Activated CD4-positive, alpha-beta T cell treated with anti-CD3 and anti-CD28 coated beads, Interleukin-2, amount 10 ng/mL, durations not matched to agents 7 days and 5 days (primary cell): ENCODE results near the gene AKAP9. TPM values are rescaled to one million over a fixed set of nuclear protein-coding genes. Genes with fewer than 3 reads are reported as not detected.
A peak's percentile ranks its signal among the peaks of the same experiment; 100 is the strongest.
"Not testable (repeated sequence)": the region's sequence is repeated elsewhere in the genome, so short reads cannot be mapped to it uniquely, and the experiment has no call there.

Experiments
- CTCF ChIA-PET: fragments of 350-600 bp; sonication (Branson Sonifier 250); formaldehyde crosslinking; loops from one replicate; lab custom pipeline; 2021; ENCODE audit warnings: antibody characterized with exemption; lab: Charles Lee
- POLR2A ChIA-PET: fragments of 350-600 bp; sonication (Branson Sonifier 250); formaldehyde crosslinking; loops from one replicate; lab custom pipeline; 2021; ENCODE audit warnings: antibody characterized with exemption; lab: Charles Lee
- DNase-seq: peaks from one replicate; pipeline ENCODE4 v3.0.0-alpha.2; 2020
- H3K27ac Mint-ChIP-seq: one replicate; pipeline ENCODE4 v1.8.0; 2021; ENCODE audit warnings: mild to moderate bottlenecking, moderate library complexity, mixed read lengths
- H3K27me3 Mint-ChIP-seq: one replicate; pipeline ENCODE4 v1.8.0; 2021; ENCODE audit warnings: mixed read lengths
- H3K36me3 Mint-ChIP-seq: one replicate; pipeline ENCODE4 v1.8.0; 2021; ENCODE audit warnings: low read depth, mixed read lengths
- H3K4me1 Mint-ChIP-seq: one replicate; pipeline ENCODE4 v1.8.0; 2021; ENCODE audit warnings: mixed read lengths
- H3K4me3 Mint-ChIP-seq: one replicate; pipeline ENCODE4 v1.8.0; 2021; ENCODE audit warnings: mild to moderate bottlenecking, moderate library complexity, mixed read lengths
- H3K9me3 Mint-ChIP-seq: one replicate; pipeline ENCODE4 v1.8.0; 2021; ENCODE audit warnings: mixed read lengths
- total RNA-seq, 2 experiments: library from RNA; stranded (reverse); gene quantifications; one replicate each; pipeline ENCODE4 v1.2.3, GENCODE V29; 2021

The AKAP9 gene
- 10 to 100 TPM; 39.3 to 43.7 TPM for total RNA-seq

GRCh38 chr7:91940572-91941341 is at the start of gene AKAP9:
TSS of gene AKAP9 (plus strand) at chr7:91940862. CDS start at chr7:91941100, 238 bp downstream.
- Mint-ChIP-seq H3K27ac (peak within 1 kb of the TSS; percentile 92), H3K27me3 (no peaks in the 10 kb centered on the region), H3K4me1 (peaks cover 28% of the 10 kb centered on the region), H3K9me3 (no peaks in the 10 kb centered on the region), H3K36me3 (peaks cover 5% of the 10 kb centered on the region), H3K4me3 (peak within 1 kb of the TSS; percentile 84)
- ChIA-PET CTCF (interaction anchor here (1.2 to 2.0 kb wide), 4 partner anchors 12 to 60 kb away, joined by 3 to 7 read pairs (median 6); partner anchors contain the start of gene MTERF1), POLR2A (interaction anchor here (0.6 to 1.2 kb wide), 2 partner anchors 25 to 40 kb away, joined by 5 to 6 read pairs; no protein-coding TSS in a partner anchor)
- DNase-seq, result peak; percentile 90

- no peak overlapping the region for H3K27ac Mint-ChIP-seq
- H3K36me3 Mint-ChIP-seq, result peaks cover under 1% of the 10 kb centered on the region
- no peaks in the 10 kb centered on the region for H3K4me1 Mint-ChIP-seq
- no peak for DNase-seq
- H3K4me3 Mint-ChIP-seq, result no peak overlapping the region
- POLR2A ChIA-PET, result no interaction called here
- H3K27me3 Mint-ChIP-seq, result peaks cover 11% of the 10 kb centered on the region
- peaks cover 3% of the 10 kb centered on the region for H3K9me3 Mint-ChIP-seq
- CTCF ChIA-PET, result interaction anchor here (1.9 kb wide), 1 partner anchor 12 kb away, joined by 7 read pairs; the partner anchor contains the start of gene MTERF1
These were observed 48.5 kb upstream of the AKAP9 start for GRCh38 chr7:91892099-91892705.

- H3K9me3 Mint-ChIP-seq, result peaks cover 3% of the 10 kb centered on the region
- DNase-seq, result no peak
- no peaks in the 10 kb centered on the region for H3K4me1 Mint-ChIP-seq
- no peak overlapping the region for H3K4me3 Mint-ChIP-seq
- POLR2A ChIA-PET, result no interaction called here
- CTCF ChIA-PET, result interaction anchor here (1.9 kb wide), 1 partner anchor 12 kb away, joined by 7 read pairs; the partner anchor contains the start of gene MTERF1
- peaks cover 11% of the 10 kb centered on the region for H3K27me3 Mint-ChIP-seq
- H3K36me3 Mint-ChIP-seq, result no peaks in the 10 kb centered on the region
- no peak overlapping the region for H3K27ac Mint-ChIP-seq
These were observed 47.8 kb upstream of the AKAP9 start for GRCh38 chr7:91892821-91893340.

- H3K27me3 Mint-ChIP-seq, result peaks cover 11% of the 10 kb centered on the region
- POLR2A ChIA-PET, CTCF ChIA-PET, H3K9me3 Mint-ChIP-seq, H3K27ac Mint-ChIP-seq, H3K36me3 Mint-ChIP-seq, H3K4me1 Mint-ChIP-seq, H3K4me3 Mint-ChIP-seq, DNase-seq: not testable (repeated sequence)
These were observed 47.0 kb upstream of the AKAP9 start for GRCh38 chr7:91893699-91894098.

- Mint-ChIP-seq H3K36me3 (no peaks in the 10 kb centered on the region), H3K4me3 (no peak overlapping the region), H3K27me3 (peaks cover 15% of the 10 kb centered on the region), H3K9me3 (peaks cover 3% of the 10 kb centered on the region), H3K4me1 (no peaks in the 10 kb centered on the region), H3K27ac (no peak overlapping the region)
- ChIA-PET CTCF (no interaction called here), POLR2A (no interaction called here)
- DNase-seq, result no peak
These were observed 45.7 kb upstream of the AKAP9 start for GRCh38 chr7:91894781-91895480.

GRCh38 chr7:91898240-91898992 is 42.2 kb upstream of the AKAP9 start:
- Mint-ChIP-seq H3K36me3 (no peaks in the 10 kb centered on the region), H3K27me3 (peaks cover 7% of the 10 kb centered on the region), H3K4me1 (no peaks in the 10 kb centered on the region), H3K9me3 (no peaks in the 10 kb centered on the region), H3K4me3 (no peak overlapping the region), H3K27ac (no peak overlapping the region)
- ChIA-PET POLR2A (no interaction called here), CTCF (no interaction called here)
- DNase-seq, result no peak

GRCh38 chr7:91899563-91899962 is 41.1 kb upstream of the AKAP9 start:
- peaks cover 7% of the 10 kb centered on the region for H3K27me3 Mint-ChIP-seq
- H3K9me3 Mint-ChIP-seq, result no peaks in the 10 kb centered on the region
- H3K4me3 Mint-ChIP-seq, result no peak overlapping the region
- H3K27ac Mint-ChIP-seq, result no peak overlapping the region
- ChIA-PET POLR2A (no interaction called here), CTCF (no interaction called here)
- no peaks in the 10 kb centered on the region for H3K36me3 Mint-ChIP-seq
- DNase-seq, result no peak
- H3K4me1 Mint-ChIP-seq, result no peaks in the 10 kb centered on the region

GRCh38 chr7:91910171-91910570 is 30.5 kb upstream of the AKAP9 start:
- Mint-ChIP-seq H3K27ac (no peak overlapping the region), H3K9me3 (peaks cover 7% of the 10 kb centered on the region), H3K27me3 (peaks cover 4% of the 10 kb centered on the region), H3K4me3 (no peak overlapping the region), H3K4me1 (peaks cover 12% of the 10 kb centered on the region), H3K36me3 (no peaks in the 10 kb centered on the region)
- POLR2A ChIA-PET, result no interaction called here
- DNase-seq, result no peak
- CTCF ChIA-PET, result interaction anchor here (1.0 to 1.8 kb wide), 2 partner anchors 9 to 24 kb away, joined by 3 to 5 read pairs; no protein-coding TSS in a partner anchor

- peaks cover 21% of the 10 kb centered on the region for H3K4me1 Mint-ChIP-seq
- no peak overlapping the region for H3K27ac Mint-ChIP-seq
- no peak for DNase-seq
- peaks cover 4% of the 10 kb centered on the region for H3K27me3 Mint-ChIP-seq
- peaks cover 7% of the 10 kb centered on the region for H3K9me3 Mint-ChIP-seq
- ChIA-PET CTCF (interaction anchor here (1.8 kb wide), 1 partner anchor 9 kb away, joined by 5 read pairs; no protein-coding TSS in a partner anchor), POLR2A (no interaction called here)
- H3K4me3 Mint-ChIP-seq, result no peak overlapping the region
- H3K36me3 Mint-ChIP-seq, result no peaks in the 10 kb centered on the region
These were observed 29.5 kb upstream of the AKAP9 start for GRCh38 chr7:91911121-91911520.

GRCh38 chr7:91912494-91912893 is 28.2 kb upstream of the AKAP9 start:
- DNase-seq, result no peak
- Mint-ChIP-seq H3K9me3 (peaks cover 6% of the 10 kb centered on the region), H3K27ac (no peak overlapping the region), H3K27me3 (peaks cover 7% of the 10 kb centered on the region), H3K4me3 (no peak overlapping the region), H3K36me3 (no peaks in the 10 kb centered on the region), H3K4me1 (peaks cover 23% of the 10 kb centered on the region)
- POLR2A ChIA-PET, result no interaction called here
- CTCF ChIA-PET, result interaction anchor here (1.6 kb wide), 1 partner anchor 32 kb away, joined by 5 read pairs; the partner anchor contains the start of gene MTERF1

GRCh38 chr7:91913612-91914011 is 27.1 kb upstream of the AKAP9 start:
- POLR2A ChIA-PET, result no interaction called here

More at GRCh38 chr7:91913612-91914011, 27.1 kb upstream of the AKAP9 start:
- Mint-ChIP-seq H3K9me3 (peaks cover 6% of the 10 kb centered on the region), H3K27ac (peak overlapping the region; percentile 65), H3K4me3 (no peak overlapping the region), H3K4me1 (peaks cover 23% of the 10 kb centered on the region), H3K27me3 (peaks cover 8% of the 10 kb centered on the region), H3K36me3 (no peaks in the 10 kb centered on the region)
- no peak for DNase-seq
- CTCF ChIA-PET, result interaction anchor here (0.6 to 1.8 kb wide), 3 partner anchors 23 to 1999 kb away, joined by 3 to 5 read pairs (median 3); partner anchors contain the start of gene MTERF1
